T-cell (primary cell): ENCODE measurements around the gene CFAP53. TPM values are rescaled to one million over a fixed set of nuclear protein-coding genes. Genes with fewer than 3 reads are reported as not detected.

Experiments
- ATAC-seq, 4 experiments: fragments of 200-7000 bp in 3 of 4; fragments of 150-1000 bp in 1 of 4; cut with Tn5 transposase; replicated peaks in 1 of 4; 1 replicate in 3 of 4; 2 replicates in 1 of 4; pipeline ENCODE4 v1.10.0; 2021; ENCODE audit warnings: moderate library complexity in 3 of 4, mild to moderate bottlenecking in 2 of 4, moderate number of reproducible peaks in 1 of 4
- CTCF ChIA-PET, 2 donors: fragments of 300-600 bp; sonication (Branson Sonifier 250); formaldehyde crosslinking; loops; one replicate each; lab custom pipeline; 2022; ENCODE audit warnings: antibody characterized with exemption in 2 of 2; lab: Charles Lee
- POLR2A ChIA-PET, 2 donors: fragments of 300-600 bp; sonication (Branson Sonifier 250); formaldehyde crosslinking; loops; one replicate each; lab custom pipeline; 2022; ENCODE audit warnings: antibody characterized with exemption in 2 of 2; lab: Charles Lee
- DNase-seq, 35 experiments: peaks; one replicate each; pipeline versions ENCODE4 v3.0.0 to v3.0.0-alpha.2; 2013 to 2023
- H3K27ac ChIP-seq: one replicate; pipeline ENCODE4 v1.5.1; 2013; ENCODE audit warnings: low read length
- H3K27me3 ChIP-seq, 2 experiments: replicated peaks in 1 of 2; 1 replicate in 1 of 2; 2 replicates in 1 of 2; pipeline versions ENCODE4 v1.6.1 to v1.7.0; 2013; ENCODE audit warnings: low read length in 1 of 2, mixed read lengths in 1 of 2; ENCODE audit not compliant: control insufficient read depth in 2 of 2, insufficient read depth in 2 of 2; ENCODE audit errors: extremely low read depth in 1 of 2
- H3K36me3 ChIP-seq, 2 donors: 1 replicate in 1 of 2; 2 replicates in 1 of 2; pipeline versions ENCODE4 v1.6.1 to v1.7.0; 2013; ENCODE audit warnings: low read length in 1 of 2; ENCODE audit not compliant: control insufficient read depth in 2 of 2, insufficient read depth in 1 of 2; ENCODE audit errors: extremely low read depth in 1 of 2
- H3K4me1 ChIP-seq, 2 experiments: 1 replicate in 1 of 2; 2 replicates in 1 of 2; pipeline versions ENCODE4 v1.6.1 to v1.7.0; 2013; ENCODE audit warnings: low read length in 2 of 2, mixed read lengths in 1 of 2; ENCODE audit not compliant: insufficient read depth in 2 of 2, control insufficient read depth in 1 of 2; ENCODE audit errors: extremely low read depth in 1 of 2
- H3K4me3 ChIP-seq, 2 donors: 1 replicate in 1 of 2; 2 replicates in 1 of 2; pipeline versions ENCODE4 v1.5.1 to v1.7.0; 2013; ENCODE audit warnings: mild to moderate bottlenecking in 2 of 2, low read length in 1 of 2, moderate library complexity in 1 of 2; ENCODE audit not compliant: control insufficient read depth in 1 of 2; ENCODE audit errors: extremely low read depth in 1 of 2
- H3K9me3 ChIP-seq: 2 replicates; pipeline ENCODE4 v1.7.0; 2013
- H3K27ac Mint-ChIP-seq, 2 donors: one replicate each; pipeline ENCODE4 v1.8.0; 2020 to 2021; ENCODE audit warnings: mild to moderate bottlenecking in 2 of 2, mixed read lengths in 2 of 2
- H3K27me3 Mint-ChIP-seq, 2 donors: one replicate each; pipeline ENCODE4 v1.8.0; 2021 to 2022; ENCODE audit warnings: mixed read lengths in 2 of 2
- H3K36me3 Mint-ChIP-seq: one replicate; pipeline ENCODE4 v1.8.0; 2021; ENCODE audit warnings: mixed read lengths
- H3K4me1 Mint-ChIP-seq, 3 donors: one replicate each; pipeline ENCODE4 v1.8.0; 2020 to 2022; ENCODE audit warnings: mixed read lengths in 3 of 3, mild to moderate bottlenecking in 1 of 3
- H3K4me3 Mint-ChIP-seq, 3 donors: one replicate each; pipeline ENCODE4 v1.8.0; 2020 to 2022; ENCODE audit warnings: mild to moderate bottlenecking in 3 of 3, mixed read lengths in 3 of 3, moderate library complexity in 3 of 3
- H3K9me3 Mint-ChIP-seq, 3 donors: one replicate each; pipeline ENCODE4 v1.8.0; 2020 to 2022; ENCODE audit warnings: mixed read lengths in 3 of 3
- WGBS: methylation state at CpG from one replicate; pipeline ENCODE4 v1.1.5; 2013; ENCODE audit warnings: missing lambda C conversion rate; ENCODE audit not compliant: insufficient coverage; 5-methylcytosine and 5-hydroxymethylcytosine counted together
- total RNA-seq, 35 experiments: library from RNA in 6 of 35; stranded (reverse) in 6 of 35; fragments of 120-200 nt in 1 of 35; gene quantifications; one replicate each; pipeline versions ENCODE4 v1.2.1 to v1.2.4 and lab custom pipeline; 2013 to 2026

Gene CFAP53
- total RNA-seq, 5 donors from 2014 or later (not counting 1 experiment from before 2014, with no cell fraction given): 0.56 to 1.2 (median 0.95) TPM; not detected in 1

DNA sequence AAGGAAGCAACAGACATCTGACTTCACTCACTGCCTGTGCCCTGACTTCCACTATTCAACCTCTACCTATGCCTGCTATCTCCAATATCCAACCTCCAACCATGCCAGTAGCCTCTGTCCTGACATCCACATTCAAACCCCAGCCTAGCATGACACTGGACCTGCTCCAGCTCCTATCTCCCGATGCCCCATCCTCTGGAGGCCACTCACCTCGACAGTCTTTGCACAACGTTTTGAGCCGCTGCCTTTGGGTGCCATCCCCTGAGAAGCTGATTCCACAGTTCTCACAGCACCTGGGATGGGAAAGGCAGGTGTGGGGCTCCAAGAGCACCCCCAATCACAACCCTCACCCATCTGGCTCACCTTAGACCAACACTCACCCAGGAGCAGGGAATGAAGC lies 10.2 kb upstream of the CFAP53 start:
- Mint-ChIP-seq H3K4me1 (peaks cover 29 to 33% (median 33%) of the 10 kb centered on the region in 3 donors), H3K27ac (no peak overlapping the region), H3K27me3 (no peaks in the 10 kb centered on the region), H3K9me3 (no peaks in the 10 kb centered on the region), H3K4me3 (no peak overlapping the region), H3K36me3 (peaks cover 56% of the 10 kb centered on the region)
- Histone ChIP-seq H3K4me1 (peaks cover 18 to 20% of the 10 kb centered on the region in 2 experiments), H3K36me3 (peaks cover 31 to 71% of the 10 kb centered on the region in 2 donors), H3K27ac (no peak overlapping the region), H3K4me3 (no peak overlapping the region), H3K9me3 (no peaks in the 10 kb centered on the region), H3K27me3 (no peaks in the 10 kb centered on the region)
- ChIA-PET POLR2A (no interaction called here), CTCF (no interaction called here)
- WGBS: 100% methylated on average over 1 of the region's 4 CpGs
- DNase-seq (no peak), ATAC-seq (no peak)

DNA sequence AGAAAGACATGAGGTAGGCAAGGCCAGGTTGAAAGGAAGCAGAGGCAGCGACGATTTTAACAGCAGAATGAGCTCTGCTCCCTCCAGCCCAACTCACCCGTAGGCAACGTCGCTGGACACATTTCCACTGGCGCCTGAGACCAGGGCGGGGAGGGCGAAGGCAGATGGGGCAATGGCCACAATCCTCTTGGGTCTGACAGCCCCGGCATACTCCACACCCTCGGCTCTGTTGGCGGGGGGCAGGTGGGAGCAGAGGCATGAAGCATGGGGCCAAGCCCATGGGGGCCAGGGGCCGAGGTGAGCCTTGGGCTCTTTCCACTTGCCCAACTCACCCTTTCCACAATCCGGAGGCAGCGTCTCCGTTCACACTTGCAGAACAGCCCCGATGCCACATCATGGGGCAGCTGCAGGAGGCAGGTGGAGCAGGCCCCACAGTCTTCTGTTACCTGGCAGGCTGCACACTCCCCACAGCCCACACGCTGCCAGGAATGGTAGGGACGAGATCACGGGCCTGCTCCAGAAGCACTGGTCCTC lies 9.3 kb upstream of the CFAP53 start:
- peaks cover 31 to 79% of the 10 kb centered on the region in 2 donors for H3K36me3 ChIP-seq
- Mint-ChIP-seq H3K4me1 (peaks cover 20 to 25% (median 24%) of the 10 kb centered on the region in 3 donors), H3K4me3 (no peak overlapping the region), H3K27ac (no peak overlapping the region), H3K36me3 (peaks cover 60% of the 10 kb centered on the region), H3K27me3 (no peaks in the 10 kb centered on the region), H3K9me3 (no peaks in the 10 kb centered on the region)
- H3K9me3 ChIP-seq: no peaks in the 10 kb centered on the region
- WGBS: 98% methylated on average over 17 of the region's 19 CpGs
- ChIA-PET POLR2A (interaction anchor here in 1 of 2 donors (0.9 kb wide), 1 partner anchor 46 kb away, joined by 3 read pairs; no protein-coding TSS in a partner anchor), CTCF (no interaction called here)
- no peak for ATAC-seq
- H3K4me3 ChIP-seq: no peak overlapping the region
- H3K27me3 ChIP-seq: no peaks in the 10 kb centered on the region
- H3K27ac ChIP-seq: no peak overlapping the region
- no peak for DNase-seq
- peaks cover 12 to 17% of the 10 kb centered on the region in 2 experiments for H3K4me1 ChIP-seq

DNA sequence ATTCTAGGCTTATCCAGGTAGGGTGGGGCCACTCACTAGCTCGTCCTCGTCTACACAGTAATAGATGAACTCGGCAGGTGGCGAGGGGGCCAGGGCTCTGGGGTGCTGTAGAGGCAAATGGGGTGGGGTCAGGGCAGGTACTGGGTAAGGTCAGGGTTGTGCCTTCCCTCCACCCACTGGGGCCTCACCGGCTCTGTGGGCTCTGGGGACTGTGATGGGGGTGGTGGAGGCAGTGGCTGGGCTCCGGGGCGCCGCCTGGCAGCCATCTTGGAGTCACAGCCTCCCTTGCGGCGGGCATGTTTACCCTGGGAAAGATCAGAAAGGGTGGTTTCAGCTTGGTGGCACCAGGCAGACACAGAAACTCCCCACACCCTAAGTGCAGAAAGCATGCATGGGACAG lies 8.6 kb upstream of the CFAP53 start:
- Mint-ChIP-seq H3K27ac (no peak overlapping the region), H3K9me3 (no peaks in the 10 kb centered on the region), H3K36me3 (peaks cover 60% of the 10 kb centered on the region), H3K27me3 (no peaks in the 10 kb centered on the region), H3K4me3 (no peak overlapping the region), H3K4me1 (peaks cover 14 to 19% (median 18%) of the 10 kb centered on the region in 3 donors)
- H3K4me1 ChIP-seq: peaks cover 6 to 11% of the 10 kb centered on the region in 2 experiments
- ChIA-PET CTCF (no interaction called here), POLR2A (interaction anchor here in 1 of 2 donors (0.9 kb wide), 1 partner anchor 45 kb away, joined by 3 read pairs; no protein-coding TSS in a partner anchor)
- no peaks in the 10 kb centered on the region for H3K9me3 ChIP-seq
- WGBS: 100% methylated on average over 4 of the region's 10 CpGs
- DNase-seq: no peak
- H3K36me3 ChIP-seq: peaks cover 31 to 85% of the 10 kb centered on the region in 2 donors
- no peak overlapping the region for H3K27ac ChIP-seq
- ATAC-seq: no peak
- H3K4me3 ChIP-seq: no peak overlapping the region
- H3K27me3 ChIP-seq: no peaks in the 10 kb centered on the region

DNA sequence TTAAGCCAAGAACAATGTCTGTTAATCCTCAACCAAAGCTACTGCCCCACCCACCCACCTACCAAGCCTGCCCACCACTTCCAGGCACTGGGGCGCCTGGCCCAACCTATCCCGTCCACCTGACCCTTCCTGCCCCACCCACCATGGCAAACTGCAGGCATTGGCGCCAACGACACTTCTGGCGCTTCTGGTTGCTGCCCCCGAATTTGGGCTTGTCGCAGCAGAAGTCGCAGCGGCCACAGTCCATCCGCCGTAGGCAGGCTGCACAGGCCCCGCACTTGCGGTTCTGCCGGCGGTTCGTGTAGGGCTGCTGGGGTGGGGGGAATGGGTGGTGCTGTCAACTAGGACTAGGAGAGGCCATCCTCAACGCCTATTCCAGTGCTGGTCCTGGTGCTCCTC lies 7.7 kb upstream of the CFAP53 start:
- no peak overlapping the region for H3K27ac Mint-ChIP-seq

DNA sequence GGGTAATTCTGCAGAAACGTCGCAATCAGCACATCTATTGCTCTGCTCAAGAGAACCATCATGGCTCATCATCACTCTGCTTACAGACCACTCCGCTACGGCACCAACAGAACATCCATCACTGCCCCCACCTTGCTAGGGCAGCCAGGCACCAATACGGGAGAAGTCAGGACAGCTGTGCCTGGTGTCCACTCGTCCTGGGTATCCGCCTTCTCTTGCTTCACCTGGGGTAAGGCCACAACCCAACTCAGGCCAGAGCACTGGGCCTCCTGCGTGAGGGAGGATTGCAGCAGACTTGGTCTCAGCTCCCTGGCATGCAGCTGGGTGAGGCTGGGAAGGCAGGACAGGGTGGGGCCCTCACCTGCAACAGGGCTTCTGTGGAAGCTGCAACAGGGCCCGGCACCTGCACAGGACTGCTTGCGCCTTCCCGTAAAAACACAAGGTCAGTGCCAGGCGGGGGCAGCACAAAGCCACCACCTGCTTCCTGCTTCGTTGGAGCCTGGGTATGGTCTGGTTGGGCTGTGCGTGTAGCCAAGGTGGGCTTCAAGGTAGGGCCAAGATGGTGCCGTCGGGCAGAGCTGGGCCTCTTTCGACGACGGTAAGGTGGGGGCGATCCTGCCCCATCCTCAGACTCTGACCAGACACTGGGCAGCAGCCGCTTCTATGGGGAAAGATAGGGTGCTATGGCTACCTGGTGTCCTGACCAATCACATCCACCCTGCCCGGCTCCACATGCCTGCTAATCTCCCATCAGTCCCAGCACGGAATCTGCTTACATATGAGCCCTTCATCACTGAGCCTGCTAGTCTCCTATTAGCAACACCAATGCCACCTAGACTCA lies 7.1 kb upstream of the CFAP53 start:
- H3K36me3 Mint-ChIP-seq: peaks cover 64% of the 10 kb centered on the region
- H3K4me1 Mint-ChIP-seq: peaks cover 0 to 9% (median 5%) of the 10 kb centered on the region in 3 donors
- ATAC-seq (no peak), DNase-seq (no peak)
- H3K27ac ChIP-seq: no peak overlapping the region
- no peak overlapping the region for H3K4me3 Mint-ChIP-seq
- no peaks in the 10 kb centered on the region for H3K27me3 Mint-ChIP-seq
- POLR2A ChIA-PET: no interaction called here
- WGBS: 97% methylated on average over 15 of the region's 23 CpGs
- H3K27me3 ChIP-seq: no peaks in the 10 kb centered on the region
- CTCF ChIA-PET: no interaction called here
- H3K4me3 ChIP-seq: no peak overlapping the region
- H3K4me1 ChIP-seq: peaks cover 0 to 2% of the 10 kb centered on the region in 2 experiments
- no peak overlapping the region for H3K27ac Mint-ChIP-seq
- peaks cover 37 to 88% of the 10 kb centered on the region in 2 donors for H3K36me3 ChIP-seq
- H3K9me3 Mint-ChIP-seq: no peaks in the 10 kb centered on the region
- no peaks in the 10 kb centered on the region for H3K9me3 ChIP-seq

More for the DNA sequence above, 7.7 kb upstream of the CFAP53 start:
- ChIA-PET POLR2A (interaction anchor here in 1 of 2 donors (0.6 kb wide), 1 partner anchor 1077 kb away, joined by 3 read pairs; no protein-coding TSS in a partner anchor), CTCF (no interaction called here)
- WGBS: 97% methylated on average over 13 of the region's 17 CpGs
- Histone ChIP-seq H3K36me3 (peaks cover 37 to 93% of the 10 kb centered on the region in 2 donors), H3K4me3 (no peak overlapping the region), H3K27me3 (no peaks in the 10 kb centered on the region), H3K9me3 (no peaks in the 10 kb centered on the region), H3K4me1 (peaks cover 2 to 5% of the 10 kb centered on the region in 2 experiments), H3K27ac (no peak overlapping the region)
- Mint-ChIP-seq H3K36me3 (peaks cover 63% of the 10 kb centered on the region), H3K4me3 (no peak overlapping the region), H3K9me3 (no peaks in the 10 kb centered on the region), H3K4me1 (peaks cover 5 to 12% (median 9%) of the 10 kb centered on the region in 3 donors), H3K27me3 (no peaks in the 10 kb centered on the region)
- ATAC-seq (no peak), DNase-seq (no peak)

DNA sequence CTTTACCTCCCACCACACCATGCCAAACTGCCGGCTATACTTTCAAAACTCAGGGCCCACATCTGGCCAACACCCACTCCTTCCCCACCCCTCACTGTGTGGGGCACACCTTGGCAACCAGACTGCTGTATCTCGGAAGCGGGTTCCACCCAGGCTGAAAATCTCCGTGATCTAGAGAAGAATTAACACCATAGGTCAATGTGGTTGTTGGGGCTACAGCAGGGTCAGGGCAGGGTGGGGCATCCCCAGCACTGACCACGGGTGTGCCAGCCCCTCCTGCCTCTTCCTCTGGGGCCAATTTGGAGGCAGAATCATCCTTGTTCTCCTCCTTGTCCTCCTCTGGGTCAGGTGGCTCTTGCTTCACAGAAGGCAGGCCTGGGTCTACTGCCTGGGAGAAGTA lies 6.3 kb upstream of the CFAP53 start:
- Mint-ChIP-seq H3K36me3 (peaks cover 61% of the 10 kb centered on the region), H3K4me1 (peaks cover 6 to 10% (median 6%) of the 10 kb centered on the region in 3 donors), H3K9me3 (no peaks in the 10 kb centered on the region), H3K27me3 (no peaks in the 10 kb centered on the region), H3K27ac (no peak overlapping the region), H3K4me3 (no peak overlapping the region)
- Histone ChIP-seq H3K27ac (no peak overlapping the region), H3K4me3 (no peak overlapping the region), H3K9me3 (no peaks in the 10 kb centered on the region), H3K27me3 (no peaks in the 10 kb centered on the region), H3K36me3 (peaks cover 37 to 81% of the 10 kb centered on the region in 2 donors), H3K4me1 (peaks cover 0 to 8% of the 10 kb centered on the region in 2 experiments)
- ChIA-PET POLR2A (interaction anchor here in 1 of 2 donors (0.6 kb wide), 1 partner anchor 17 kb away, joined by 3 read pairs; no protein-coding TSS in a partner anchor), CTCF (interaction anchor here in 1 of 2 donors (1.9 kb wide), 1 partner anchor 9 kb away, joined by 5 read pairs; the partner anchor contains the start of gene MBD1)
- 80% methylated on average over 3 of the region's 5 CpGs for WGBS
- no peak for DNase-seq
- no peak for ATAC-seq
